Natural killer cell (primary cell): ENCODE measurements around the gene FIBCD1. TPM values are rescaled to one million over a fixed set of nuclear protein-coding genes. Genes with fewer than 3 reads are reported as not detected.

Experiments used
- ATAC-seq, 3 donors: fragments of 150-1000 bp in 2 of 3; fragments of 200-7000 bp in 1 of 3; cut with Tn5 transposase; 1 replicate in 1 of 3; 2 replicates in 2 of 3; pipeline ENCODE4 v1.10.0; 2021; ENCODE audit warnings: mild to moderate bottlenecking in 2 of 3, moderate library complexity in 2 of 3
- DNase-seq, 2 donors: peaks; one replicate each; pipeline versions ENCODE4 v3.0.0 to v3.0.0-alpha.2; 2013 to 2021; ENCODE audit warnings: mixed read lengths in 1 of 2
- H3K27ac ChIP-seq: one replicate; pipeline ENCODE4 v1.5.1; 2013; ENCODE audit warnings: mild to moderate bottlenecking, low read length
- H3K27me3 ChIP-seq: one replicate; pipeline ENCODE4 v1.6.1; 2013; ENCODE audit warnings: low read length; ENCODE audit not compliant: control insufficient read depth, insufficient read depth
- H3K36me3 ChIP-seq: one replicate; pipeline ENCODE4 v1.6.1; 2013; ENCODE audit warnings: low read length; ENCODE audit not compliant: control insufficient read depth, insufficient read depth
- H3K4me1 ChIP-seq: one replicate; pipeline ENCODE4 v1.6.1; 2013; ENCODE audit warnings: low read length; ENCODE audit not compliant: control insufficient read depth, insufficient read depth
- H3K4me3 ChIP-seq: one replicate; pipeline ENCODE4 v1.5.1; 2013; ENCODE audit warnings: low read length
- H3K9me3 ChIP-seq: one replicate; pipeline ENCODE4 v1.6.1; 2013; ENCODE audit warnings: low read length; ENCODE audit not compliant: control insufficient read depth, insufficient read depth
- H3K27ac Mint-ChIP-seq, 2 donors: one replicate each; pipeline ENCODE4 v1.8.0; 2022; ENCODE audit warnings: mild to moderate bottlenecking in 2 of 2, mixed read lengths in 2 of 2, moderate library complexity in 1 of 2
- H3K27me3 Mint-ChIP-seq, 2 donors: one replicate each; pipeline ENCODE4 v1.8.0; 2022; ENCODE audit warnings: low read depth in 2 of 2, mixed read lengths in 2 of 2
- H3K36me3 Mint-ChIP-seq: one replicate; pipeline ENCODE4 v1.8.0; 2022; ENCODE audit warnings: mixed read lengths
- H3K4me1 Mint-ChIP-seq, 2 donors: one replicate each; pipeline ENCODE4 v1.8.0; 2022; ENCODE audit warnings: mixed read lengths in 2 of 2
- H3K4me3 Mint-ChIP-seq: one replicate; pipeline ENCODE4 v1.8.0; 2022; ENCODE audit warnings: mild to moderate bottlenecking, moderate library complexity, mixed read lengths
- H3K9me3 Mint-ChIP-seq, 2 donors: one replicate each; pipeline ENCODE4 v1.8.0; 2022; ENCODE audit warnings: mixed read lengths in 2 of 2
- WGBS: methylation state at CpG from one replicate; pipeline ENCODE4 v1.1.7; 2013; ENCODE audit warnings: missing lambda C conversion rate; ENCODE audit not compliant: insufficient coverage; 5-methylcytosine and 5-hydroxymethylcytosine counted together
- intact Hi-C: fragments of 100-400 bp; cut with micrococcal nuclease; formaldehyde crosslinking; loops from one replicate; pipeline ENCODE4 v1.14.2; 2022
- total RNA-seq, 4 donors: library from RNA; stranded (reverse); fragments of 120-200 nt in 1 of 4; gene quantifications; one replicate each; pipeline versions ENCODE4 v1.2.3 to v1.2.4, GENCODE V29; 2013 to 2022
- TF ChIP-seq, protein P1 (sequence below): fragments of 200-600 bp; IDR thresholded peaks from one replicate; pipeline ENCODE4 v1.8.0; 2022; ENCODE audit warnings: antibody characterized with exemption

Gene FIBCD1
- total RNA-seq, 3 donors from 2014 or later (not counting 1 experiment from before 2014, with no cell fraction given): not detected

DNA sequence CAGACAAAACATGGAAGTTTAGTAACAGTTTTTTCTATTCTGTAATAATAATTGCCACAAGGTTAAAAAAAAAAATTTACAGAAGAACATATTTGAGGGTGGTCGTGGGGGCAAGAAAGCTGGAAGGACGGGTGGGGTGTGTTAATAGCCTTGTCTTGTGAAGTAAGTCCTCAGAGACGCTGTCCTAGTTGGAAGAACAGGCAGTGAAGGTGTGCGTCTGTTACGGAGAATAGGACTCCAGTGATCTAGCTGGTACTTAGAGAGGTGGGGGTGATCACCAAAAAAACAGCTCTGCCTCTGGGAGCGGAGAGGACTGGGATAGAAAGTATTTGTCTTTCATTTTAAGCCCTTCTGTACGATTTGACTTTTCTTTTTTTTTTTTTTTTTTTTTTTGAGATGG lies 86.2 kb downstream of the FIBCD1 start:
- Mint-ChIP-seq H3K27ac (no peak overlapping the region), H3K36me3 (no peaks in the 10 kb centered on the region), H3K27me3 (no peaks in the 10 kb centered on the region), H3K4me3 (no peak overlapping the region), H3K9me3 (no peaks in the 10 kb centered on the region), H3K4me1 (peaks cover 5 to 7% of the 10 kb centered on the region in 2 donors)
- Histone ChIP-seq H3K27me3 (no peaks in the 10 kb centered on the region), H3K4me3 (no peak overlapping the region), H3K36me3 (peaks cover 15% of the 10 kb centered on the region), H3K27ac (no peak overlapping the region), H3K9me3 (no peaks in the 10 kb centered on the region), H3K4me1 (no peaks in the 10 kb centered on the region)
- DNase-seq: no peak
- TF ChIP-seq, protein P1, sequence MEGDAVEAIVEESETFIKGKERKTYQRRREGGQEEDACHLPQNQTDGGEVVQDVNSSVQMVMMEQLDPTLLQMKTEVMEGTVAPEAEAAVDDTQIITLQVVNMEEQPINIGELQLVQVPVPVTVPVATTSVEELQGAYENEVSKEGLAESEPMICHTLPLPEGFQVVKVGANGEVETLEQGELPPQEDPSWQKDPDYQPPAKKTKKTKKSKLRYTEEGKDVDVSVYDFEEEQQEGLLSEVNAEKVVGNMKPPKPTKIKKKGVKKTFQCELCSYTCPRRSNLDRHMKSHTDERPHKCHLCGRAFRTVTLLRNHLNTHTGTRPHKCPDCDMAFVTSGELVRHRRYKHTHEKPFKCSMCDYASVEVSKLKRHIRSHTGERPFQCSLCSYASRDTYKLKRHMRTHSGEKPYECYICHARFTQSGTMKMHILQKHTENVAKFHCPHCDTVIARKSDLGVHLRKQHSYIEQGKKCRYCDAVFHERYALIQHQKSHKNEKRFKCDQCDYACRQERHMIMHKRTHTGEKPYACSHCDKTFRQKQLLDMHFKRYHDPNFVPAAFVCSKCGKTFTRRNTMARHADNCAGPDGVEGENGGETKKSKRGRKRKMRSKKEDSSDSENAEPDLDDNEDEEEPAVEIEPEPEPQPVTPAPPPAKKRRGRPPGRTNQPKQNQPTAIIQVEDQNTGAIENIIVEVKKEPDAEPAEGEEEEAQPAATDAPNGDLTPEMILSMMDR: no peak
- ATAC-seq: no peak
- intact Hi-C loops: no loop called here
- 84% methylated on average over 5 of the region's 7 CpGs for WGBS

Other genes starting within 250 kb of the FIBCD1 start
- 10 to 100 TPM; 40.7 to 49.0 (median 47.1) TPM for gene EXOSC2, start 245.5 kb downstream of the FIBCD1 start, total RNA-seq
- gene ABL1, start 104.0 kb downstream of the FIBCD1 start, total RNA-seq: 10 to 100 TPM; 49.7 to 65.6 (median 53.8) TPM
- gene QRFP, start 42.4 kb downstream of the FIBCD1 start, total RNA-seq: not detected
- not detected for gene LAMC3, start 69.9 kb upstream of the FIBCD1 start, total RNA-seq
- gene AIF1L, start 157.3 kb upstream of the FIBCD1 start, total RNA-seq: not detected
- 100 to 1,000 TPM; 125 to 133 (median 132) TPM for gene NUP214, start 186.3 kb upstream of the FIBCD1 start, total RNA-seq